GM18499 (cell line): ENCODE measurements around the gene S100A7A.
"Not testable (repeated sequence)": the region's sequence is repeated elsewhere in the genome, so short reads cannot be mapped to it uniquely, and the experiment has no call there.

Experiments
- ATAC-seq: cut with Tn5 transposase; IDR thresholded peaks from one replicate; pipeline ENCODE4 v1.9.1; 2021; ENCODE audit warnings: moderate number of reproducible peaks; ENCODE audit not compliant: insufficient read depth, unreplicated experiment

The S100A7A gene

GRCh38 chr1:153447498-153448170 lies 31.3 kb downstream of the S100A7A start:
- ATAC-seq = no peak

- not testable (repeated sequence) for ATAC-seq
These were observed 32.5 kb downstream of the S100A7A start for GRCh38 chr1:153448851-153449250.

DNA sequence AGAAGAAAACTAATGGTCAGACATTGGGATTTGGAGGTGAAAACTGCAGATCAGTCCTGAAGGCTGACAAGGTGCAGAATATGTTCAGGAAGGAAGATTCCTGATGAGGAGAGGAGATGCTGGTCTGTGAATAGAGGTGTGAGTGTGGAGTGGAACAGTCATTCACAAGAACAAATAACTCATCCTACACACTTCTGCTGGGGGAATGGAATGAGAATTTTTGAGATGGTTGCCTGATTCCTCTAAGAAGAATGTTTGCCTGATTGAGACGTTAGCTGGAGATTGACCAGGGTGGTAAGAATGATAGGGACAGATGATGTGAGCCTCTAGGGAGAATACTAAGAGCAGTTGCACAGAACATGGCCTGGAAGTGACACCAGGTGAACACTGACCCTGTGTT lies 40.1 kb downstream of the S100A7A start:
- no peak for ATAC-seq

GRCh38 chr1:153459655-153460054 lies 43.3 kb downstream of the S100A7A start:
- ATAC-seq = no peak

DNA sequence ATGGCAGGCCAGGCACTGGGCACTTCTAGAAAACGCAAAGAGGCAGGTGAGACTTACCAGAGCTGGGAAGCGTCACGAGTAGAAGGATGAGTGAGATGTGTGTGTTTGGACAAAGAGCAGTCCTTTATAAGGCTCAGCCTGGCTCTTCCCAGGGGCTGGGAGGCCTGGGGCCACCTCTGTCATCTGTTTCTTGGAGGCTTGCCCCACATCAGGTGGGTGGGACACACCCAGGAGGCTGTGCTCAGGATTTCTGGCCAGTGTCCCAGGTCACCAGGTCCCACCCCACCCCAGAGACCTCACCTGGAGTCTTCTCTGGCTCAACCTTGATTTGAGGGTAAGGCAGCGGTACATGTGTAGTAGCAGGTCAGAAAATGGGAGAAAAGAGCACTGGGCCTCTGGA lies 44.2 kb downstream of the S100A7A start, which contains the start of gene S100A7:
Gene S100A7, minus strand, starts transcription at position 101 of the 400 bp plus-strand sequence. CDS start 1,638 bp downstream, outside the sequence.
- ATAC-seq = no peak

- not testable (repeated sequence) for ATAC-seq
These were observed 46.4 kb downstream of the S100A7A start for GRCh38 chr1:153462741-153463140.

DNA sequence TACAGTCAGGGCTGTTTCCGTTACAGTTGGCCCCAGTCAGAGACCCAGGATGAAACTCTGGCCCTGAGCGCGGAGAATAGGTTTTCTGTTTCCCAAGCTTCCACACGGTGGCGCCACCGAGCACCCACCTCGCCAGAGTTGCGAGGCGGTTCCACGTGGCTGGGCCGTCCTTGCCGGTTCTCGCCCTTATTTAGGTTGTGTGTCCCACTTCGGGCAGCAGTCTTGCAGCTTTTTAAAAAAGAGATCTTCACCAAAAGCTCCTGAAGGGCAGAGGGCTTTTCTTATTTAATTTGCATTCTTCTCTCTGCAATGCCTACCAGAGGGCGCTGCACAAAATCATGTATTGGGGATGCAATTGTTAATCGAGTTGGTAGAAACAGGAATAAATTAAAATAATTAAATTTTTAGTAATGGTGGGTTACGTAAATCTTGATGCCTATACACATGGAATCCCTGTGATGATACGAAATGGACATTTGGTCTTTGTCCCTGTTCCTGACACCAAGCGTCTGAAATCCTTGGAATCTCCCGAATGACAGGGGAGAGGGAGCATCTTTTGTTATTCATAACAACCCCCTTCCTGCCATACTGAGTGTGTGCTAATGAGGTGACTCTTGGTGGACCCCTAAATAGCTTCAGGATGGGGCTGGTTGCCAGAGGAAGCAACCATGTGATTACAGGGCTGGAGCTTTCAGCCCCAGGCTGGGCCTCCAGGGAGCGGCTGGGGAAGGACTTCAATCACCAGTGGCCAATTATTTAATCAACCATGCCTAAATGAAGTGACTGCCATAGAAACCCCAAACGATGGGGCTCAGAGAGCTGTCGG lies 49.7 kb downstream of the S100A7A start:
- no peak for ATAC-seq

GRCh38 chr1:153466908-153467307 lies 50.6 kb downstream of the S100A7A start:
- ATAC-seq = no peak

DNA sequence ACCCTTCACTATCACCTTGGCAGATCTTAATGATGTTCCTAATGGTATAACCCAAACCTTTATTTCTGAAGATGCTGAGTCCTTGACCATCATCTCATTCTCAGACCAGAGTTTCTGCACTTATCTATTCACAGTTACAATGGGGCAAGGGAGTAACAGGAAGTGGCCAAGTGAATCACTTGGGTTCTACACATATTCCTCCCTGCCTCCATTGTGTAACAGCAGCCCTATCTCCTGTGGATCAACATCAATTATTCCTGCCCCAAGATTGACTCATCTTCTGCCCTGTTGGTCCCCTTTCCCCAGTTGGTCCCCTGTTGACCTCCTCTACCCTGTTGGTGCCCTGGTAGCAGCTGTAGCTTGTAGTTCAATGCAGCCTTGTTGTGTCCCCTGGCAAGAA lies 54.4 kb downstream of the S100A7A start:
- ATAC-seq = no peak
